HG02840 (cell line): ENCODE measurements around the gene STAT5B.

ENCODE experiments used
- ATAC-seq: cut with Tn5 transposase; IDR thresholded peaks from one replicate; pipeline ENCODE4 v1.9.1; 2021; ENCODE audit warnings: mild to moderate bottlenecking, moderate library complexity, moderate number of reproducible peaks; ENCODE audit not compliant: unreplicated experiment, low FRiP score

The STAT5B gene

GRCh38 chr17:42183741-42184711, 92.2 kb downstream of the STAT5B start:
- no peak for ATAC-seq

- ATAC-seq, result no peak
These were observed 93.1 kb downstream of the STAT5B start for GRCh38 chr17:42182927-42183734.

- no peak for ATAC-seq
These were observed 94.4 kb downstream of the STAT5B start for GRCh38 chr17:42181851-42182207.

- no peak for ATAC-seq
These were observed 95.0 kb downstream of the STAT5B start, which contains the start of gene KCNH4 for GRCh38 chr17:42180922-42181850. Gene KCNH4 (minus strand): TSS chr17:42181142. CDS start chr17:42180945, 197 bp downstream.

- no peak for ATAC-seq
These were observed 95.7 kb downstream of the STAT5B start for GRCh38 chr17:42180411-42180921.

GRCh38 chr17:42179911-42180410, 96.2 kb downstream of the STAT5B start:
- no peak for ATAC-seq

- ATAC-seq, result no peak
These were observed 96.9 kb downstream of the STAT5B start for GRCh38 chr17:42179335-42179734.

- ATAC-seq, result no peak
These were observed 97.4 kb downstream of the STAT5B start for GRCh38 chr17:42178817-42179216.

- ATAC-seq, result no peak
These were observed 98.5 kb downstream of the STAT5B start for GRCh38 chr17:42177684-42178083.

GRCh38 chr17:42174126-42174783, 101.9 kb downstream of the STAT5B start:
- no peak for ATAC-seq

- no peak for ATAC-seq
These were observed 104.4 kb downstream of the STAT5B start for GRCh38 chr17:42171831-42172230.

- no peak for ATAC-seq
These were observed 106.8 kb downstream of the STAT5B start for GRCh38 chr17:42169351-42169750.

GRCh38 chr17:42167807-42168206, 108.4 kb downstream of the STAT5B start:
- no peak for ATAC-seq

GRCh38 chr17:42166196-42166763, 109.9 kb downstream of the STAT5B start:
- no peak for ATAC-seq

GRCh38 chr17:42165751-42166150, 110.4 kb downstream of the STAT5B start:
- ATAC-seq, result no peak

- no peak for ATAC-seq
These were observed 112.3 kb downstream of the STAT5B start for GRCh38 chr17:42163696-42164407.

GRCh38 chr17:42163113-42163512, 113.1 kb downstream of the STAT5B start:
- ATAC-seq, result no peak

- no peak for ATAC-seq
These were observed 115.7 kb downstream of the STAT5B start for GRCh38 chr17:42160531-42160910.
